ENCODE results near the gene PARD3B.

The PARD3B gene

DNA sequence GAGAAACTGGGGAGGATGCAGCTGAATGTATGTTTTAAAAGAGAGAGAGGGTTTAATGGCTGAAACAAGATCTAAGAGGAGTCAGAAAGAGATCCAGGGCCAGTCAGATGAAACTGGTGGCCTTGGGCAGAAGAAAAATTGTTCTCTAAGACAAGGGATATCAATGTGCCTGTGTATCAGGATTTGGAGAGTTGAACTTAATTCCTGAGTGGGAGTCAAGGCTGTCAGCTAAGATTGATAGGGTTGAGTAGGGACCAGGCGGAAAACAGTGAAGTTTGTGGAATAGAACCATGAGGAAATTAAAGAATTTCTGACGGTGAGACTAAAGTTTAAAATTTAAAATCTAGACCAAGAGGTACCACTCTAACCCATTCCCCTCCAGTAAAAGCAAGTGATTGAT lies 199.2 kb downstream of the PARD3B start:
- DNase-seq (ENCODE audit: low read depth in 1 of 2, low spot score in 1 of 2) = no peak

DNA sequence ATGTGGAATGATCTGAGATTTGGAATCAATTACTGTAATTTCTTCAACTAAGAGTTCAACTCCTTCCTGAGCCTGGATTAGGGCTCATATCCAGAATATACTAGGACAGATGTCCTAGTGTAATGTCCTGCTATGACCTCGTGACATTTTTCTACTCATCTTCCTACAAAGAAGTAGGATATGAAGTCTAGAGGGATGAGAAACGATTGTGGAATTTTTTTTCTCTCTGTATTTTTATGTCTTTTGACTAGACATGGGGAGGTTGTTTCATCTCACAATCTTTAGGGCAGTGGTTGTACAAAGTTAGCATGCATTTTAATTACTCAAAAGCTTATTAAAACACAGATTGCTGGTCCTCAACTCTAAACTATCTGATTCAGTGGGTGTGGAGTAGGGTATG lies 203.0 kb downstream of the PARD3B start:
- no peak for DNase-seq (ENCODE audit: low read depth in 1 of 2, low spot score in 1 of 2)

DNA sequence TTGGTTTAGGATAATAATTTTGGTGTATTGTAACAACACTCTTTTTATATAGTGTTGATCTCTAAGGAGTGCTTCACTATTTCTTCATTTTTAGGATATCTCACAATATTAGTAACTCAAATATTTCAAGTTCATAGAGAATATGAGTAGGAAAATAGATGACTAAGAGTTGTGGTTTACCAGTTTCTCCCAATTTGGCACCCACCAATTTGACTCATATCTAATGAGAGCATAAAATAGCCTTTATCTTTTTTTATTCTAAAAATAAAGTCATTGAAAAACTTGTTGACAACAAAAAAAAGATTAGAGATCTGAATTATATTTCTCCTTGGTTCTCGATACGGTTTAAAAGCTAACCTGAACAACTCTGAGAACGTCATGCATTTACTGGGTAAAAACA lies 204.0 kb downstream of the PARD3B start:
- DNase-seq (ENCODE audit: low read depth in 1 of 2, low spot score in 1 of 2) = no peak

DNA sequence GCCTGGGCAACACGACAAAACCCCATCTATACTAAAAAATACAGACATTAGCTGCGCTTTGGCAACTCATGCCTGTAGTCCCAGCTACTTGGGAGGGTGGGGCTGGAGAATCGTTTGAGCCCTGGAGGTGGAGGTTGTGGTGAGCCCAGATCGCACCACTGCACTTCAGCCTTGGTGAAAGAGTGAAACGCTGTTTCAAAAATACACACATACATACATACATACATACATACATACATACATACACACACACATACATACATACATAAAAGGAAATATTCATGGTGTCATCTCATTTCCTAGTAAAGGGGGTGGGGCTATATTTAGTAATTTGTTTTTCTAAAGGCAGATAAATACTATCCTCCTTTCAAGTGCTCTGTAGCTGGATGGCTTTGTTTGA lies 205.1 kb downstream of the PARD3B start:
- DNase-seq (ENCODE audit: low read depth in 1 of 2, low spot score in 1 of 2) = no peak

DNA sequence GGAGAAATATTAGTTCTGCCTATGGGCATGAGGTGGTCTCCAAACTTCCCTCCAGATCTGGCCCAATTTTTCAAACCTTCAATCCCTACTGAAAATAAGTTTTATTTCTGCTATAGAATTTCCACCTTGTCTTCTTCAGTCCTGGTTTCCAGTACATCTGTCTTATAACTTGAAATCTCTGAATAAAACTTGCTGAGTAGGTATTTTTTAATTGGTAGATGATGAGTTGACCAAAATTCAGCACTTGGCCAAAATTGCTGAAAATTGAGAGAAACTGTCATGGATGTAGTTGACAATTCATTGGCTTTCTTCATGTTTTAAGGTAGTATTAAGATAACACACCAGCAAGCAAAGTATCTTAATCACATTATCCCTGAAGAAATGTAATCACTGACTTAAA lies 206.2 kb downstream of the PARD3B start:
- DNase-seq (ENCODE audit: low read depth in 1 of 2, low spot score in 1 of 2) = no peak

DNA sequence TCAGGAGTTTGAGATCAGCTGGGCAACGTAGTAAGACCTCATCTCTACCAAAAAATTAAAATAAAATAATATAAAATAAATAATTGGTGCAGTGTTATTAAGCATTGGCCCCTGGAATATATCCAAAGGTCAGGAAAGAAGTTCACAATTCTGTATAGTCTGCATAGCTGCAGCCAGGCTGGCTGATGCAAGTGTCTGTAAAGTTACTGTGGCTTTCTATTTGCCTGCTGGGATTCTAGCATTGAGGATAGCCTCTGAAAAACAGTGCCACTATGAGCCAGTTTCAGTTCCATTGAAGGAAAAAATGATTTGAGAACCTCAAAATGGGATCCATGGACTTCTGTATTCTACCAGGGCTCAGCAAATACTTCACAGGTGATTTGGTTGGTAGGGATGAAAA lies 208.6 kb downstream of the PARD3B start:
- no peak for DNase-seq (ENCODE audit: low read depth in 1 of 2, low spot score in 1 of 2)

DNA sequence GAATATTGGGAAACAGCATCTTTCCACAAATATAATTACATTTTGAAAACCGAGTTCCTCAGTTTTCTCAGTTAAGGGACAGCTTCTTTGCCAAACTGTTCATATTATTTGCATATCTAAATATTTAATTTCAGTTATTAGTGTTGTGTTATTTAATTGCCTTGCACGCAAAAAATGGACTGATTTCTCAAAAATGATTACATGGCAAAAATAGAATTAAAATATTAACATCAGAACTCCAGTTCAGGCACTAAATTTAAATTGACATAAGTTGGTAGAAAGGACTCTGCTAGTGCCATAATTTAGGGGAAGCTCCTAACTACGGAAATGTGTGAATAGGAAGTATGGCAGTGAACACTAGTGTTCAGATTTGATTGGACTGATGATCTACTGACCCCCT lies 209.6 kb downstream of the PARD3B start:
- no peak for DNase-seq (ENCODE audit: low read depth in 1 of 2, low spot score in 1 of 2)

DNA sequence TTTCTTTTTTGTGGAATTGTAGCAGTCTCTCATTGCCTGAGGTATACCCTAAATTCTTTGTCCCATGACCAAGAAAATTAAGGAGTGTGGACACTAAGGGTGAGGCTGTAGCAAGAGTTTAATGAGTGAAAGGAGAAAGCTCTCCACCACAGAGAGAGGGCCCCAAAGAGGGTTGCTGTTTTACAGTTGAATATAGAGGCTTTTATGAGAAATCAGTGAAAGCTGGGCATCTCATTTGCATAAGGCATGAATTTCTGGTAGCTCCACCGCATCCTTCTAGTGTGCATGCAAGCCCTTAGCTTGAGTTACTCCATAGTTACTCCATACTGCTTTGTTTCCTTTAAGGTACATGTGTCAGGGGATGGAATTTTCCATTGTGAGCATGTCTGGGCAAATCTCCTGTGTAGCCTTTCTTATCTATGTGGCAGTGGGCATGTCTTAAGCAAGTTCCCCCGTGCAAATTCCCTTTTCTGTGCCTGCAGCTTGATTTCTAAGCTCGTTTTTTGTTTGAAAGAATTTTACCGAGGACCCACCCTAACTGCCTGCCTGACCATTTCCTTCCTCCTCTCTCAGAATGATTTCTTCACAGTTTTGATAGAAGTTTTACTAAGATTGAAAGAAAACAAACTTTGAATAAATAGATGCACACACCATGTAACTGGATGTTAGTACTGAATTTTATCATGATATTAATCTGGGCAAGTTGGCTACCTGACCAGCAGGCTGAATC lies 218.9 kb downstream of the PARD3B start:
- DNase-seq (ENCODE audit: low read depth in 1 of 2, low spot score in 1 of 2) = no peak

DNA sequence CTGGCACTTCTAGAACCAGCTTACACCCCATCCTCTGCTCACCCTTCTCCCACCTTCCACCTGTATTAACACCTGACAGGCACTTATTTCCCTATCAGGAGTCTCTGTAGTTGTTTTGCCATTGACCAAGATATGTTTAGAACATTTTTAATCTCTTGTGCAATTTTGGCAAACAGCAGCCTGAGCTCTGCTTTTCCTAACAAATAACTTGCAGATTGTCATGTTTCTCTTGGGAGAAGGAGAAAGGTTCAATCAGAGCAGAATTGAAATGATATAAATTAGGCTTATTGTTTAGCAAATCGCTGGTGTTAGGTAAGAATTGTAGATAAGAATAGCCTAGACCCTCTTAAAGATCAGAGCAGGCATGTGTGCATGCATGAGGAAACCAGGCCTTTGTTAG lies 225.5 kb downstream of the PARD3B start:
- no peak for DNase-seq (ENCODE audit: low read depth in 1 of 2, low spot score in 1 of 2)

DNA sequence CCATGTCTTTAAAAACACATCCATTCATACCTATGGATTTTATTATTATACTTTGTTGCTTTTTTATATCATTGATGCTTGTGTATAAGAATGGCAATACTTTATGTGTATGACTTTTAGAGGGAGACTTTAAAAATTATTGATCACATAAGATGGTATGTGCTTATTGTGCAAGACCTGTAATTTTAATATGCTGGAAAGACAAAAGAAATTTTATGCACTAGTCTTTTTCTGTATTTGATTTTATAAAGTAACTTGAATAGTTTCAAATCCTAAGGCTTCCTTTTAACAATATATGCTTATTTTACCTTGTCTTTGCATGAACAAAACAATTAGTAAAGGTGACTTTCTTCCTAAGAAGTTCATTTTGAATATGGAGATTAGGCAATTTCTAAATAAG lies 226.4 kb downstream of the PARD3B start:
- DNase-seq (ENCODE audit: low read depth in 1 of 2, low spot score in 1 of 2) = no peak

DNA sequence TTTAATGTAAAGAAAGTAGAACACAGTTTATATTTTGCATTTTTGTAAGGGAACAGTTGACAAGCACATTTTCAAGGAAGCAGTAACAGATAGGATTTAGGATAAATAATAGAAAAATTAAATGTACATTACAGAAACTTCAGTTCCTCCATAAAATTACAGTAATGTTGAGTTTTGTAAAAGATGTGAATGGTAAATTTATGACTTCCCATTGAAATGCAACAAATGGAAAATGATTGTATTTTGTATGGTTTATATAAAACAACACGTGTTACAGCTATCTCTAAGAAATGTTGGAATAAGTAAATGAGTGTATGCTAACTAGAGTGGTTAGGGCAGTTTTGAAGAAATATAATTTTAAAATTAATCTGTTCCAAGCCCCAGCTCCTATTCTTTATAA lies 227.3 kb downstream of the PARD3B start:
- no peak for DNase-seq (ENCODE audit: low read depth in 1 of 2, low spot score in 1 of 2)

DNA sequence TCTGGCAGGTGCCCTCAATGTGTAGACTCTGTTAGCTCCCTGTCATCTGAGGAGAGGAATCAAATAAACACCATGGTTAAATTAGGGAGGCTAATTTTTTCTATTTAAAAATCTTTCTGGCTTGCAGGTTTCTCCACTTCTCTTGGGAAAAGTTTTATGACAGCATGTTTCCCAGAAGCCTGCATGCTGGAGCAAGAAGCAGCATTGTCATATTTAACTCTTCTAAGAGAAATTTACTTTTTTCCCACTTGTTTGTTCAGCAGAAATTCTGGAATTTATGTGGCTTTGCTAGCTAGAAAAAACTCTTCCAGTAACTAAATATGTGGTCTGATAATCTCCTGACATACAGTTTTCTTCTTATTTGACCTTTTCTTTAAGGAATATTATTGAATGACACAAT lies 230.5 kb downstream of the PARD3B start:
- no peak for DNase-seq (ENCODE audit: low read depth in 1 of 2, low spot score in 1 of 2)

DNA sequence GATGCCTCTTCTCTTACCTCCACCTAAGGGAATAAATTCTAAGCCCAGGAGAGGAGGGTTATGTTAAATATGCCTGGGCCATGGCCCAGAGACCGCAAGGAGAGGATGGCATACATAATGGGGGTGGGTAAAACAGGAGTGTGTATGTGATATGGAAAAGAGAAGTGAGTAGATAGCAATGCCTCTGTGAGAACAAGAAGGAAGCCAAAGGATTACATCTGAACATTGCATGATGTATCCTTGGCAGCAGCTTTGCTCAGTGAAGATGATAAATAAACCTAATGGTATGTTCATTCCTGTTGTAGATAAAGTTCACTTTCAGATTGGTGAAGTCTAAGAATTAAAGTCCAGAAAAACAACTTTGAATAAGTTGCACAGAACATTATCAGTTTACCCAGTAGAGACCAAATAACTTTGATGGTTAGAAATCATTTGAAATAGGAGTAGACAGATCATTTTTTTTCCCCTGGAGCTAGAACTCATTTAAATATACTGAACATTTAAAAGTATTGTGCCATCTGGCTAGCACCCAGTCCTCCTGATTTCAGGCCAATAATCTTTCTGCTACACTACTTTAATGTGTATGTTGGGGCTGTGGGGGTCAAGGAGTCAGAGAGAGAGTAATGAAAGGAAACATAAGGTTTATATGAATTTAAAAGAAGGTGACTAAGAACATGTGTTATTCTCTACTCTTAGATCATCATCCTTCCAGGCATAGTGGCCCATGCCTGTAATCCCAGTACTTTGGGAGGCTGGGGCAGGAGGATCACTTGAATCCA lies 231.7 kb downstream of the PARD3B start:
- no peak for DNase-seq (ENCODE audit: low read depth in 1 of 2, low spot score in 1 of 2)

DNA sequence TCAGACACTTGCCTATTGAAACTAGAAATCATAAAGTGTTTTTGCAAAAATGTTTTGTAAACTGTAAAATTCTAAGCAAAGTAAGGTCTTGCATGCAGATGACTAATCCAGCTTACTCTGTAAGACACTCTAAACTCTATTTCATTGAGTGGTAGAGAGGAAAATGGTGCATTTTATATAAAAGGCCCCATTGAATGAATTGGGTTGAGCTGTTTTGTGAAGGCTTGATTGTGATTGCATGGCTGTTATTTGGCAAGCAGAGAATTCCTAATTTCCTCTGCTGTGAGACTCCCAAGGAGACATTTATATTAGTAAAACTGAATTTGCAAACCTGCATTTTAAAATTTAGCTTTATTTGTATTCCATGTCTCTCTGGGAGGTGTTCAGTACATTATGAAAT lies 234.5 kb downstream of the PARD3B start:
- no peak for DNase-seq (ENCODE audit: low read depth in 1 of 2, low spot score in 1 of 2)

DNA sequence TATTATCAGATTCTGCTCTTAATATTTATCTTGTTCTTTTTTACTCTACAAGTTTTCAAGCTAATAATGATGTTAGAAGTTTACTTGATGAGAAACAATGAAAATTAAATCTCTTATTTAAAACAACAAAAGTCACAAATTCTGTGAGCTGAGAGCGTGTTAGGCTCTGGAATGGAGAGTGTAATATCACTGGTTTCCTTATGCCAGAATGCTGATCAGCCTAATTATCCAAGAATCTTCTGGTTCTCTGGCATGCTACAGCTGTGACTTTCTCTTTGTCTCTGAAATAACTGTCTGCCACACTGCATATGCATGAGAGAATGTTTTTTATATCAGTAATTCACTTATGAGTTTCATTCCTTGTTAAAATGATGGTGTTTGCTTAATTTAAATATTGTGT lies 236.7 kb downstream of the PARD3B start:
- no peak for DNase-seq (ENCODE audit: low read depth in 1 of 2, low spot score in 1 of 2)

DNA sequence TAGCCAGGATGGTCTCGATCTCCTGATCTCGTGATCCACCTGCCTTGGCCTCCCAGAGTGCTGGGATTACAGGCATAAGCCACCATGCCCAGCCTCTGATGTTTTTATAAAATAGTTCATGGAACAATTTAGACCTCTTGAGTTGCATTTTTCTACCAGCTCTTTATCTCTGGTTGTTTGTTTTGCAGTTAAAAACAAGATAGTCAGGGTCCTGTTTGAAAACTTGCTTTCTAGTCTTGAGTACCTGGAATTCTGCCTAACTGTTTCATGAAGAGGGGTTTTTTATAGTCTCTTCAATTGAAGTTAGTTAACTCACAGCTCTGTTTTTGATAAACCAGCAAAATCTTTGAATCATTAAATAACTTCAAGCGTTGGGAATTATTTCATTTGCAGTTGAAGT lies 244.8 kb downstream of the PARD3B start:
- no peak for DNase-seq (ENCODE audit: low read depth in 1 of 2, low spot score in 1 of 2)

DNA sequence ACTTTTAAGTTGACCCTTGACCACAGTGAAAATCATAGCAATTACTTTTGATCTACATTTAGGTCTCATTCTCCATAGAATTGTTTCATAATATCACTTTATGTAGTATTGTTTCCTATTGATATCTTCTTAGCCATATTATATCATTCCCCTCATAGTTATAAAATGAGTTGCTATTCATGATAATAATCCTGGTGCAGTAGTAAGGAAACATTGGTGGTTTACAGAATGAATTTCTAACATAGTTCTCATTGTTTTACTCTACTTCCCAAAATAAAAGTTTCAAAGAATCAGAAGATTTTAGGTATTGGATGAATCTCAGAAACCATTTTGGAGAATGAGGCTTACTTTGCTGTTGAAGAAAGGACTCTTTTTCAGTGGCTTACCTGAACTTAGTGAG lies 246.0 kb downstream of the PARD3B start:
- no peak for DNase-seq (ENCODE audit: low read depth in 1 of 2, low spot score in 1 of 2)

DNA sequence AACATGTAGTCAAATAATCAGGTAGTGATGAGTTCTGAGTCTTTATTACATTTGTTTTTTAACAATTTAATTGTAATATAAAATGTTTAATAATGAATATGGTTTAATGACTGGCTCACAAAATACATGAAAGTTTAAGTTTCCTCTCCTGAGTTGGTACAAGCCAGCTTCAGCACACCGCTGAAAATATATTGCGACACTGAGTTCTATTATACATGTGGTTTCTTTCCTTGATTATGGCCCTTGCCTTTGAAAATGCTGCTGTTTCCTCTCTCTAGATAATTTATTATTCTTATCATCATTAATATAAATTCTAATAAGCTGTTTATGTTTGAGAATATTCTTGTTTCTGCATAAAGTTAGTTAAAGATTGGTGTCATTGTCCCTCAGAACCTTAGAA lies 249.3 kb downstream of the PARD3B start:
- no peak for DNase-seq (ENCODE audit: low read depth in 1 of 2, low spot score in 1 of 2)

DNA sequence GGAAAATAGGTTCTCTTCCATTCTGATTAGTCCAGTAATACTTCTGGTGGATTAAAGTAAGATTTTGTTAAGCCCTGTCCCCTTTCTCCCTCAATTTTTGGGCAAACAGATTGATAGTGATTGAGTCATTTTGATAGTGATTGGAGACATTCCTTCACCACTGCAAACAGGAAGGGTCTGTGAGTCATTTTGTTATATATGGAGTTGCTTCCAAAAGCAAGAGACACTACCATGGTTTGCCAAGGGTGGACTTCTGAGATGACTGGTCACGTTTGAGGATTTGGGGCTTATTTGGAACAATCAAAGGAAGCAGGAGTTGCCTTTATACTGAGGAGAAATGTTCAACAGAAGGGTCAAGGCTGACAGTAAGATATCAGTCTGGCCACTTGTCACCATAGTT lies 249.9 kb downstream of the PARD3B start:
- DNase-seq (ENCODE audit: low read depth in 1 of 2, low spot score in 1 of 2) = no peak

DNA sequence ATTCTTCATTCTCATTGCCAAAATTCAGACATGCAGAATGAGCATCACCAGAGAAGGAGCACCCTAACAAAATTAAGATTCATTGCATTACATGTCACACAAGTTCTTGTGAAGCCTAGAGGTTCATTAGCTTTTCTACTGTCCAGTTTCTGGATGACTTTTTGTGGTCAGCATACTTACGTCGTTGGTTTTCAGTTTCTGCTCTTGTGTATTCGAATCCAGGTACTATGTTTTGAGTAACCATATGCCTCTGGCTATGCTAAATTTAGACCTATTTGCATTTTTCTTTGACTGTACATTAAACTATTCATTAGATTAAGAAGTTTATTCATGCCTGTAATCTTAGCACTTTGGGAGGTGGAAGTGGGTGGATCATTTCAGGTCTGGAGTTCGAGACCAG lies 251.3 kb downstream of the PARD3B start:
- no peak for DNase-seq (ENCODE audit: low read depth in 1 of 2, low spot score in 1 of 2)

DNA sequence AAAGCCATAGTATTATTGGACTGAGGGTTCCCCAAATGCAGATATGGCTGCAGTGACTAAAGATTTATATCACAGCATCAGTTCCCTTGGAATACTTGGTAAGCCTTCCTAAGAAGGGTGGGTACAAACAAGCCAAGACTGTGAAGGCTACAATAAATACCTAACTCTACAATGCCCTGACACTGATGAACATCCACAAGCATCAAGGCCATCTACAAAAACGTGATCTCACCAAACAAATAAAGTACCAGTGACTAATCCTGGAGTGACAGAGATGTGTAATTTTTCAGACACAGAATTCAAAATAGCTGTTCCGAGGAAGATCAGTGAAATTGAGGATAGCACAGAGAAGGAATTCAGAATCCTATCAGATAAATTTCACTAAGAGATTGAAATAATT lies 254.5 kb downstream of the PARD3B start:
- DNase-seq (ENCODE audit: low read depth in 1 of 2, low spot score in 1 of 2) = no peak

DNA sequence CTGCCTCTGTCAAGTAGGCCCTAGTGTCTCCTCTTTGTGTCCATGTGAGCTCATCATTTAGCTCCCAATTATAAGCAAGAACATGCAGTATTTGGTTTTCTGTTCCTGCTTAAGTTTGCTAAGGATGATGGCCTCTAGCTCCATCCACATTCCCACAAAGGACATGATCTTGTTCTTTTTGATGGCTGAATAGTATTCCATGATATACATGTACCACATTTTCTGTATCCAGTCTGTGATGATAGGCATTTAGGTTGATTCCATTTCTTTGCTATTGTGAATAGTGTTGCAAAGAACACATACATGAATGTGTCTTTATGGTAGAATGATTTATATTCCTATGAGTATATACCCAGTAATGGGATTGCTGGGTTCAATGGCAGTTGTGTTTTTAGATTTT lies 263.2 kb downstream of the PARD3B start:
- no peak for DNase-seq (ENCODE audit: low read depth in 1 of 2, low spot score in 1 of 2)
